ENCODE results near the gene CCDC12.

- TF ChIP-seq POLR2A (conservative IDR thresholded peaks at IDR 0.05) (no peak), ZNF699 (CRISPR knock-in tag; IDR thresholded peaks at IDR 0.05; ENCODE audit: insufficient replicate concordance) (no peak), POLR2AphosphoS5 (IDR thresholded peaks at IDR 0.05; ENCODE audit: control insufficient read depth, insufficient read depth, low read depth, low read length) (no peak)
Measured at GRCh38 chr3:46905213-46905560, 71.4 kb downstream of the CCDC12 start.
